Ovary (tissue), 3 donors: ENCODE measurements around the gene KRCC1.

ENCODE experiments used
- CTCF ChIP-seq, 3 donors: fragments of 450-650 bp in 2 of 3; fragments of 200-600 bp in 1 of 3; IDR thresholded peaks; one replicate each; pipeline versions ENCODE4 v1.5.1 to v1.8.0; 2016 to 2022; ENCODE audit warnings: antibody characterized with exemption in 3 of 3, mild to moderate bottlenecking in 1 of 3
- EP300 ChIP-seq: sonication (generic); formaldehyde crosslinking; IDR thresholded peaks from one replicate; pipeline ENCODE4 v1.6.1; 2017; ENCODE audit warnings: antibody characterized with exemption
- POLR2A ChIP-seq: fragments of 450-650 bp; IDR thresholded peaks from one replicate; pipeline ENCODE4 v1.6.1; 2017; ENCODE audit warnings: antibody characterized with exemption, mild to moderate bottlenecking, moderate library complexity
- donor health status: DM: no; HTN: no; CAD: no.

DNA sequence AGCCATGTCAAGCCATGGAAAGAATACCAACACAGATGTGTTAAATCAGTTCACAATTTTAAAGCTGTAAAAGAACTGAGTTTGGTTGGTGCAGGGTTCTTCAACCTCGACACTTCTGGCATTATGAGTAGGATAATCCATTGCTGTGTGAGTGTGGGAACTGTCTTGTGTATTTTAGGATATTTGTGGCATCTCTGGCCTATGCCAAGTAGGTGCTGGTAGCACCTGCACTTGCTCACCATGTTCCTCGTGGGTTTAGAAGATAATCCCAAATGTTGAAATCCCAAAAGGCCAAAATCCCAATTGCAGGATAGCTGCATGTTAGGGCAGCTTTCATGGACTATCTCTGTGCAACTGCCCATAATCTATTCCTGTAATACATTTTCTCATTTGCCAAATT, 3.8 kb downstream of the KRCC1 start:
- TF ChIP-seq EP300 (no peak), CTCF (IDR thresholded peaks at IDR 0.05) (no peak), POLR2A (no peak)
